Measurements from ENCODE around the gene KSR1. TPM values are rescaled to one million over a fixed set of nuclear protein-coding genes. Genes with fewer than 3 reads are reported as not detected.
A peak's percentile ranks its signal among the peaks of the same experiment; 100 is the strongest.

The KSR1 gene
- total and polyA plus RNA-seq, 10 of the 15 experiments (the other 5 are each of a cell fraction or from before 2014, with no cell fraction given), result 0.97 to 66.6 (median 22.9) TPM

- TF ChIP-seq, protein P1, sequence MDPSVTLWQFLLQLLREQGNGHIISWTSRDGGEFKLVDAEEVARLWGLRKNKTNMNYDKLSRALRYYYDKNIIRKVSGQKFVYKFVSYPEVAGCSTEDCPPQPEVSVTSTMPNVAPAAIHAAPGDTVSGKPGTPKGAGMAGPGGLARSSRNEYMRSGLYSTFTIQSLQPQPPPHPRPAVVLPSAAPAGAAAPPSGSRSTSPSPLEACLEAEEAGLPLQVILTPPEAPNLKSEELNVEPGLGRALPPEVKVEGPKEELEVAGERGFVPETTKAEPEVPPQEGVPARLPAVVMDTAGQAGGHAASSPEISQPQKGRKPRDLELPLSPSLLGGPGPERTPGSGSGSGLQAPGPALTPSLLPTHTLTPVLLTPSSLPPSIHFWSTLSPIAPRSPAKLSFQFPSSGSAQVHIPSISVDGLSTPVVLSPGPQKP (IDR thresholded peaks at IDR 0.05; ENCODE audit: low read depth, low read length), result no peak
- TF ChIP-seq SIX5 (IDR thresholded peaks at IDR 0.05; ENCODE audit: low read depth, low read length, severe bottlenecking) (no peak), POU2F2 (IDR thresholded peaks at IDR 0.05; ENCODE audit: borderline replicate concordance, low read depth, low read length) (peak; percentile 59; the same call in 1 of the 3 replicates), RUNX3 (IDR thresholded peaks at IDR 0.05; ENCODE audit: low read length) (peak; percentile 28; the same call in 1 of the 2 replicates), EED (IDR thresholded peaks at IDR 0.05; ENCODE audit: low read depth) (no peak), SREBF2 (IDR thresholded peaks at IDR 0.05; ENCODE audit: low read length) (no peak), KDM1A (IDR thresholded peaks at IDR 0.05; ENCODE audit: borderline replicate concordance) (no peak; the same call in 1 of the 2 replicates), CEBPB (IDR thresholded peaks at IDR 0.05; ENCODE audit: borderline replicate concordance in 1 of 2, low read depth in 2 of 2, low read length in 2 of 2) (no peak), STAT1 (conservative IDR thresholded peaks at IDR 0.05) (no peak), IRF4 (IDR thresholded peaks at IDR 0.05; ENCODE audit: low read depth, low read length) (no peak)
- TF ChIP-seq, protein P2, sequence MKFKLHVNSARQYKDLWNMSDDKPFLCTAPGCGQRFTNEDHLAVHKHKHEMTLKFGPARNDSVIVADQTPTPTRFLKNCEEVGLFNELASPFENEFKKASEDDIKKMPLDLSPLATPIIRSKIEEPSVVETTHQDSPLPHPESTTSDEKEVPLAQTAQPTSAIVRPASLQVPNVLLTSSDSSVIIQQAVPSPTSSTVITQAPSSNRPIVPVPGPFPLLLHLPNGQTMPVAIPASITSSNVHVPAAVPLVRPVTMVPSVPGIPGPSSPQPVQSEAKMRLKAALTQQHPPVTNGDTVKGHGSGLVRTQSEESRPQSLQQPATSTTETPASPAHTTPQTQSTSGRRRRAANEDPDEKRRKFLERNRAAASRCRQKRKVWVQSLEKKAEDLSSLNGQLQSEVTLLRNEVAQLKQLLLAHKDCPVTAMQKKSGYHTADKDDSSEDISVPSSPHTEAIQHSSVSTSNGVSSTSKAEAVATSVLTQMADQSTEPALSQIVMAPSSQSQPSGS (IDR thresholded peaks at IDR 0.05; ENCODE audit: low read length), result no peak
- TF ChIP-seq, protein P3, sequence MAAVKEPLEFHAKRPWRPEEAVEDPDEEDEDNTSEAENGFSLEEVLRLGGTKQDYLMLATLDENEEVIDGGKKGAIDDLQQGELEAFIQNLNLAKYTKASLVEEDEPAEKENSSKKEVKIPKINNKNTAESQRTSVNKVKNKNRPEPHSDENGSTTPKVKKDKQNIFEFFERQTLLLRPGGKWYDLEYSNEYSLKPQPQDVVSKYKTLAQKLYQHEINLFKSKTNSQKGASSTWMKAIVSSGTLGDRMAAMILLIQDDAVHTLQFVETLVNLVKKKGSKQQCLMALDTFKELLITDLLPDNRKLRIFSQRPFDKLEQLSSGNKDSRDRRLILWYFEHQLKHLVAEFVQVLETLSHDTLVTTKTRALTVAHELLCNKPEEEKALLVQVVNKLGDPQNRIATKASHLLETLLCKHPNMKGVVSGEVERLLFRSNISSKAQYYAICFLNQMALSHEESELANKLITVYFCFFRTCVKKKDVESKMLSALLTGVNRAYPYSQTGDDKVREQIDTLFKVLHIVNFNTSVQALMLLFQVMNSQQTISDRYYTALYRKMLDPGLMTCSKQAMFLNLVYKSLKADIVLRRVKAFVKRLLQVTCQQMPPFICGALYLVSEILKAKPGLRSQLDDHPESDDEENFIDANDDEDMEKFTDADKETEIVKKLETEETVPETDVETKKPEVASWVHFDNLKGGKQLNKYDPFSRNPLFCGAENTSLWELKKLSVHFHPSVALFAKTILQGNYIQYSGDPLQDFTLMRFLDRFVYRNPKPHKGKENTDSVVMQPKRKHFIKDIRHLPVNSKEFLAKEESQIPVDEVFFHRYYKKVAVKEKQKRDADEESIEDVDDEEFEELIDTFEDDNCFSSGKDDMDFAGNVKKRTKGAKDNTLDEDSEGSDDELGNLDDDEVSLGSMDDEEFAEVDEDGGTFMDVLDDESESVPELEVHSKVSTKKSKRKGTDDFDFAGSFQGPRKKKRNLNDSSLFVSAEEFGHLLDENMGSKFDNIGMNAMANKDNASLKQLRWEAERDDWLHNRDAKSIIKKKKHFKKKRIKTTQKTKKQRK (IDR thresholded peaks at IDR 0.05; ENCODE audit: low read depth, low read length), result no peak
These were observed 6.5 kb downstream of the KSR1 start (continued) for GRCh38 chr17:27462714-27463113.

All from GM12878 (cell line).